ENCODE results near the gene RCE1.

The RCE1 gene

DNA sequence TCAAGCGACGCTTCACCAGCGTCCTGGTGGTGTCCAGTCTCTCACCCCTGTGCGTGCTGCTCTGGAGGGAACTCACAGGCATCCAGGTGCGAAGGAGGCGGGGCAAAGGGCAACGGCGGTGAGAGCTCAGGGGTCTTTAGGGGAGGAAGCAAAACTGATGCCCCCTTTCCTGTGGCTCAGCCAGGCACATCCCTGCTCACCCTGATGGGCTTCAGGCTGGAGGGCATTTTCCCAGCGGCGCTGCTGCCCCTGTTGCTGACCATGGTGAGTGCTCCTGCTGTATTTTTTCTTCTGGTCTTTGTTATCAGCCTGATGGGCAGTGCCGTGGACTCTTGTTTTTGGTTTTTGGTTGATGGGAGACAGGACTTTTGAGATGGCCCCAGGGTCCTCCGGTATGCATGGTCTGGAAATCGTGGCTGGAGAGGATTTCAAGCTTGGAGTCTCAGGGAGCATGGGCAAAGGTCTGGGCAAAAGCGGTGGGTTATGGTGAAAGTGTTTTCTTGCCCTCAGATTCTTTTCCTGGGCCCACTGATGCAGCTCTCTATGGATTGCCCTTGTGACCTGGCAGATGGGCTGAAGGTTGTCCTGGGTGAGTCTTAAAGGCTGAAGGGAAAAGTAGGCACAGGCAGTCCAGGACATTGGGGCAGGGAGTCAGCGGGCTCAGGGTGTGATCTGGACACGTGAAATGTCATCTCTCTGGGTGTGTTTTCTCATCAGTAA is 695 bp downstream of the RCE1 start:
- TF ChIP-seq ESRRG (CRISPR knock-in tag; IDR thresholded peaks at IDR 0.05) = no peak
- TF ChIP-seq, protein P1, sequence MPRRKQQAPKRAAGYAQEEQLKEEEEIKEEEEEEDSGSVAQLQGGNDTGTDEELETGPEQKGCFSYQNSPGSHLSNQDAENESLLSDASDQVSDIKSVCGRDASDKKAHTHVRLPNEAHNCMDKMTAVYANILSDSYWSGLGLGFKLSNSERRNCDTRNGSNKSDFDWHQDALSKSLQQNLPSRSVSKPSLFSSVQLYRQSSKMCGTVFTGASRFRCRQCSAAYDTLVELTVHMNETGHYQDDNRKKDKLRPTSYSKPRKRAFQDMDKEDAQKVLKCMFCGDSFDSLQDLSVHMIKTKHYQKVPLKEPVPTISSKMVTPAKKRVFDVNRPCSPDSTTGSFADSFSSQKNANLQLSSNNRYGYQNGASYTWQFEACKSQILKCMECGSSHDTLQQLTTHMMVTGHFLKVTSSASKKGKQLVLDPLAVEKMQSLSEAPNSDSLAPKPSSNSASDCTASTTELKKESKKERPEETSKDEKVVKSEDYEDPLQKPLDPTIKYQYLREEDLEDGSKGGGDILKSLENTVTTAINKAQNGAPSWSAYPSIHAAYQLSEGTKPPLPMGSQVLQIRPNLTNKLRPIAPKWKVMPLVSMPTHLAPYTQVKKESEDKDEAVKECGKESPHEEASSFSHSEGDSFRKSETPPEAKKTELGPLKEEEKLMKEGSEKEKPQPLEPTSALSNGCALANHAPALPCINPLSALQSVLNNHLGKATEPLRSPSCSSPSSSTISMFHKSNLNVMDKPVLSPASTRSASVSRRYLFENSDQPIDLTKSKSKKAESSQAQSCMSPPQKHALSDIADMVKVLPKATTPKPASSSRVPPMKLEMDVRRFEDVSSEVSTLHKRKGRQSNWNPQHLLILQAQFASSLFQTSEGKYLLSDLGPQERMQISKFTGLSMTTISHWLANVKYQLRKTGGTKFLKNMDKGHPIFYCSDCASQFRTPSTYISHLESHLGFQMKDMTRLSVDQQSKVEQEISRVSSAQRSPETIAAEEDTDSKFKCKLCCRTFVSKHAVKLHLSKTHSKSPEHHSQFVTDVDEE (CRISPR knock-in tag; IDR thresholded peaks at IDR 0.05) = no peak
- TF ChIP-seq ARNTL (CRISPR knock-in tag; IDR thresholded peaks at IDR 0.05; ENCODE audit: borderline replicate concordance, low read depth) = no peak
- no peak for TF ChIP-seq SNAI2 (CRISPR knock-in tag; IDR thresholded peaks at IDR 0.05)
- TF ChIP-seq ZNF8 (CRISPR knock-in tag; IDR thresholded peaks at IDR 0.05) = no peak
- no peak for TF ChIP-seq BACH2 (CRISPR knock-in tag; IDR thresholded peaks at IDR 0.05; ENCODE audit: borderline replicate concordance)
- TF ChIP-seq, protein P2, sequence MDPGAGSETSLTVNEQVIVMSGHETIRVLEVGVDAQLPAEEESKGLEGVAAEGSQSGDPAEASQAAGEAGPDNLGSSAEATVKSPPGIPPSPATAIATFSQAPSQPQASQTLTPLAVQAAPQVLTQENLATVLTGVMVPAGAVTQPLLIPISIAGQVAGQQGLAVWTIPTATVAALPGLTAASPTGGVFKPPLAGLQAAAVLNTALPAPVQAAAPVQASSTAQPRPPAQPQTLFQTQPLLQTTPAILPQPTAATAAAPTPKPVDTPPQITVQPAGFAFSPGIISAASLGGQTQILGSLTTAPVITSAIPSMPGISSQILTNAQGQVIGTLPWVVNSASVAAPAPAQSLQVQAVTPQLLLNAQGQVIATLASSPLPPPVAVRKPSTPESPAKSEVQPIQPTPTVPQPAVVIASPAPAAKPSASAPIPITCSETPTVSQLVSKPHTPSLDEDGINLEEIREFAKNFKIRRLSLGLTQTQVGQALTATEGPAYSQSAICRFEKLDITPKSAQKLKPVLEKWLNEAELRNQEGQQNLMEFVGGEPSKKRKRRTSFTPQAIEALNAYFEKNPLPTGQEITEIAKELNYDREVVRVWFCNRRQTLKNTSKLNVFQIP (CRISPR knock-in tag; IDR thresholded peaks at IDR 0.05; ENCODE audit: borderline replicate concordance, low read depth) = no peak
- TF ChIP-seq ISL1 (CRISPR knock-in tag; IDR thresholded peaks at IDR 0.05) = no peak
- ATAC-seq = peak; percentile 3; the same call in 2 of the 3 replicates

DNA sequence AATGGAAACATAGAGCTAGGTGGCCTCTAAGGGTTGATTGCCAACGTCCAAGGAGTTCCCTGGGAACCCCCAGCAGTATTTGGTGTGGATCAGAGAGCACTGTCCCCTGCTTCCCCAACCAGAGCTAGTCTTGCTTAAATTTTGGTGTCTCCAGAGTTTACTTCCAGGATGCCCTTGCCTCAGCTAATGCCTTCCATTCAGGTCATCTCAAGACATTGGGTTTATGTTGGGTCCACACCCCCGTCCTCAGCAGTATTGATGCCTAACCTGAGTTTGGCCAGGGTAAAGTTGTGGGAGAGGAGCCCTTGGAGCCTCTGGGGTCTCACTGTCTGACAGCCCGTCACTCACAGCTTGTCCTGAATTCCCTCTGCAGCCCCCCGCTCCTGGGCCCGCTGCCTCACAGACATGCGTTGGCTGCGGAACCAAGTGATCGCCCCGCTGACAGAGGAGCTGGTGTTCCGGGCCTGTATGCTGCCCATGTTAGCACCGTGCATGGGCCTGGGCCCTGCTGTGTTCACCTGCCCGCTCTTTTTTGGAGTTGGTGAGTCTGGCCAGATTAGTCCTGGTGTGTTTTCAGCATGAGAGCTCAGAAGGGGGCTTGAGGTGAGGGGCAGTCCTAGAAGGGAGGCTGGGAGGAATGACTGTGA is 1.4 kb downstream of the RCE1 start:
- no peak for ATAC-seq
- TF ChIP-seq CSDC2 (CRISPR knock-in tag; IDR thresholded peaks at IDR 0.05) = no peak
- no peak for TF ChIP-seq SNAI2 (CRISPR knock-in tag; IDR thresholded peaks at IDR 0.05)
- TF ChIP-seq, protein P3, sequence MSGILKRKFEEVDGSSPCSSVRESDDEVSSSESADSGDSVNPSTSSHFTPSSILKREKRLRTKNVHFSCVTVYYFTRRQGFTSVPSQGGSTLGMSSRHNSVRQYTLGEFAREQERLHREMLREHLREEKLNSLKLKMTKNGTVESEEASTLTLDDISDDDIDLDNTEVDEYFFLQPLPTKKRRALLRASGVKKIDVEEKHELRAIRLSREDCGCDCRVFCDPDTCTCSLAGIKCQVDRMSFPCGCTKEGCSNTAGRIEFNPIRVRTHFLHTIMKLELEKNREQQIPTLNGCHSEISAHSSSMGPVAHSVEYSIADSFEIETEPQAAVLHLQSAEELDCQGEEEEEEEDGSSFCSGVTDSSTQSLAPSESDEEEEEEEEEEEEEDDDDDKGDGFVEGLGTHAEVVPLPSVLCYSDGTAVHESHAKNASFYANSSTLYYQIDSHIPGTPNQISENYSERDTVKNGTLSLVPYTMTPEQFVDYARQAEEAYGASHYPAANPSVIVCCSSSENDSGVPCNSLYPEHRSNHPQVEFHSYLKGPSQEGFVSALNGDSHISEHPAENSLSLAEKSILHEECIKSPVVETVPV (CRISPR knock-in tag; IDR thresholded peaks at IDR 0.05) = no peak
- TF ChIP-seq ZC3H10 (CRISPR knock-in tag; IDR thresholded peaks at IDR 0.05) = no peak
- no peak for TF ChIP-seq ZFP30 (CRISPR knock-in tag; IDR thresholded peaks at IDR 0.05)
- no peak for TF ChIP-seq TCF4 (CRISPR knock-in tag; IDR thresholded peaks at IDR 0.05; ENCODE audit: borderline replicate concordance)
- TF ChIP-seq TOX (CRISPR knock-in tag; IDR thresholded peaks at IDR 0.05; ENCODE audit: borderline replicate concordance) = no peak
- no peak for TF ChIP-seq ESRRG (CRISPR knock-in tag; IDR thresholded peaks at IDR 0.05)
- TF ChIP-seq ZNF70 (CRISPR knock-in tag; IDR thresholded peaks at IDR 0.05) = no peak
- no peak for TF ChIP-seq ZNF8 (CRISPR knock-in tag; IDR thresholded peaks at IDR 0.05)
- TF ChIP-seq, protein P2 (CRISPR knock-in tag; IDR thresholded peaks at IDR 0.05; ENCODE audit: borderline replicate concordance, low read depth) = no peak
- TF ChIP-seq, protein P4, sequence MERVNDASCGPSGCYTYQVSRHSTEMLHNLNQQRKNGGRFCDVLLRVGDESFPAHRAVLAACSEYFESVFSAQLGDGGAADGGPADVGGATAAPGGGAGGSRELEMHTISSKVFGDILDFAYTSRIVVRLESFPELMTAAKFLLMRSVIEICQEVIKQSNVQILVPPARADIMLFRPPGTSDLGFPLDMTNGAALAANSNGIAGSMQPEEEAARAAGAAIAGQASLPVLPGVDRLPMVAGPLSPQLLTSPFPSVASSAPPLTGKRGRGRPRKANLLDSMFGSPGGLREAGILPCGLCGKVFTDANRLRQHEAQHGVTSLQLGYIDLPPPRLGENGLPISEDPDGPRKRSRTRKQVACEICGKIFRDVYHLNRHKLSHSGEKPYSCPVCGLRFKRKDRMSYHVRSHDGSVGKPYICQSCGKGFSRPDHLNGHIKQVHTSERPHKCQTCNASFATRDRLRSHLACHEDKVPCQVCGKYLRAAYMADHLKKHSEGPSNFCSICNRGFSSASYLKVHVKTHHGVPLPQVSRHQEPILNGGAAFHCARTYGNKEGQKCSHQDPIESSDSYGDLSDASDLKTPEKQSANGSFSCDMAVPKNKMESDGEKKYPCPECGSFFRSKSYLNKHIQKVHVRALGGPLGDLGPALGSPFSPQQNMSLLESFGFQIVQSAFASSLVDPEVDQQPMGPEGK (CRISPR knock-in tag; IDR thresholded peaks at IDR 0.05; ENCODE audit: borderline replicate concordance) = no peak

DNA sequence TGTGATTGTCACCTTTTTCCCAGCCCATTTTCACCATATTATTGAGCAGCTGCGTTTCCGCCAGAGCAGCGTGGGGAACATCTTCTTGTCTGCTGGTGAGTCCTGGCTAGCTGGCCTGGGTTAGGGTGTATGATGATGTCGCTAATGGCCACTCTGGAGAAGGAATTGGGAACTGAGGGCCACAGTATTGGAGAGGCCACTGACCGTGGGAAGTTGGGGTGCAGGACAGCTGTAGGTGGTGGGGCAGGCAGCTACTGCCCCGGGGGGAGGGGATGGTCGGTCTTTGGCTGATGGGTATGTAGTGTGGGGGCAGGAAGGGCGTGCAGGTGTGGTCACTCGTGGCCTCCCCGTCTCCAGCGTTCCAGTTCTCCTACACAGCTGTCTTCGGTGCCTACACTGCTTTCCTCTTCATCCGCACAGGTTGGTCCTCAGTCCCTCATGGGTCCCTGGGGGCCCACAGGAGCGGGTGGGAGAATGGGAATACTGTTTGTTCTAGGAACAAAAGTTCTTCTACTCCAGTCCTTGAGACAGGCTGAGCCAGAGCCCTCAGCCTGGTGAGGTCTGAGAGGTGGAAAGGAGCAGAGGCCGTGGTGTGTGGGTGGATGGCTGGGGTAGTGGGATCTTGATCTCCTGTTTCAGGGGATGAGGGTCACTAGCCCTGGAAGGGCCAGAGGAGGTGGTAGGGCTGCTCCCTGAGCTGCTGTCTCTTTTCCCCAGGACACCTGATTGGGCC is 2.1 kb downstream of the RCE1 start:
- no peak for ATAC-seq
- no peak for TF ChIP-seq GLIS3 (CRISPR knock-in tag; IDR thresholded peaks at IDR 0.05)
- TF ChIP-seq, protein P1 (CRISPR knock-in tag; IDR thresholded peaks at IDR 0.05) = no peak
- TF ChIP-seq, protein P3 (CRISPR knock-in tag; IDR thresholded peaks at IDR 0.05) = no peak
- no peak for TF ChIP-seq TCF4 (CRISPR knock-in tag; IDR thresholded peaks at IDR 0.05; ENCODE audit: borderline replicate concordance)
- TF ChIP-seq ARNTL (CRISPR knock-in tag; IDR thresholded peaks at IDR 0.05; ENCODE audit: borderline replicate concordance, low read depth) = no peak
- no peak for TF ChIP-seq ZNF565 (CRISPR knock-in tag; conservative IDR thresholded peaks at IDR 0.05; ENCODE audit: low read depth)

Measured in SK-N-SH treated with all-trans-retinoic acid at 6 μM for 48 hours (cell line).